KOPT-K1 (cell line): ENCODE measurements around the gene CACNA1F.

Source experiments
- H3K27ac ChIP-seq: fragments of 200-600 bp; sonication (generic); 2 replicates; pipeline ENCODE4 v1.5.1; 2016; ENCODE audit warnings: antibody characterized with exemption, mild to moderate bottlenecking, low read depth, low read length; ENCODE audit not compliant: poor library complexity, severe bottlenecking
- H3K36me3 ChIP-seq: fragments of 200-600 bp; sonication (generic); 2 replicates; pipeline ENCODE4 v1.5.1; 2017; ENCODE audit warnings: antibody characterized with exemption, mild to moderate bottlenecking, low read length, moderate library complexity; ENCODE audit not compliant: insufficient read depth
- H3K9me3 ChIP-seq: fragments of 200-600 bp; sonication (generic); 2 replicates; pipeline ENCODE4 v1.5.1; 2017; ENCODE audit warnings: antibody characterized with exemption, low read length, mild to moderate bottlenecking; ENCODE audit not compliant: insufficient read depth, poor library complexity, severe bottlenecking

CACNA1F gene

DNA sequence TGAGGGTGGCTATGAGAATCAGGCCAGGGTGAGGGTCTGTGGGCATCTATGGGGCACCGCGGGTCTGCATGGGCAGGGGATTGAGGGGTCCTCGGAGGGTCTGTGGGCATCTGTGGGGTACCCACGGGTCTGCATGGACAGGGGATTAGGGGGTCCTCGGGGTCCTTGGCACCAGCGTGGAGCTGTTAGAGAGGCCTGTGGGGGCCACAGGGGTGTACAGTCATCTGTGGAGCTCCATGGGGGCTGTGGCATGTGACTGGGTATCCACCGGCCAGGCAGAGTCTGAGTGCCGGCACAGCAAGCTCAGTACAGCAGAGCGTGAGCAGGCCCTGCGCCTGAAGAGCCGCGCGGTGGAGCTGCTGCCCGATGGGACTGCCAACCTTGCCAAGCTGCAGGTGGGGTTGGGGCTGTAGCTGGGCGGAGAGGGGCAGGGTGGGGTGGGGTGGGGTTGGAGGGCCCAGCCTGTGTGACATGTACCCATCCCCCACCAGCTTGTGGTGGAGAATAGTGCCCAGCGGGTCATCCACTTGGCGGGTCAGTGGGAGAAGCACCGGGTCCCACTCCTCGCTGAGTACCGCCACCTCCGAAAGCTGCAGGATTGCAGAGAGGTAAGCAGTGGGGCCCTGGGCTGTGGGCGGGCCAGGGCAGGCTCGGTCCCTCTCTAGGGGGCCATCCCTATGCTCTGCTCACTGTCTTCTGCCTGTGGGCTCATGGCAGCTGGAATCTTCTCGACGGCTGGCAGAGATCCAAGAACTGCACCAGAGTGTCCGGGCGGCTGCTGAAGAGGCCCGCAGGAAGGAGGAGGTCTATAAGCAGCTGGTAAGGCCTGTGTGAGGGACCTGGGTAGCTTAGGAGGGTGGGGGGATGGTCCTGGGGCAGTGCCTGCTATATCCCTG, 15.0 kb upstream of the CACNA1F start:
- H3K27ac ChIP-seq: no peak overlapping the region
- H3K36me3 ChIP-seq: peaks cover 32% of the 10 kb centered on the region; the same call in 1 of the 2 replicates
- no peaks in the 10 kb centered on the region for H3K9me3 ChIP-seq

DNA sequence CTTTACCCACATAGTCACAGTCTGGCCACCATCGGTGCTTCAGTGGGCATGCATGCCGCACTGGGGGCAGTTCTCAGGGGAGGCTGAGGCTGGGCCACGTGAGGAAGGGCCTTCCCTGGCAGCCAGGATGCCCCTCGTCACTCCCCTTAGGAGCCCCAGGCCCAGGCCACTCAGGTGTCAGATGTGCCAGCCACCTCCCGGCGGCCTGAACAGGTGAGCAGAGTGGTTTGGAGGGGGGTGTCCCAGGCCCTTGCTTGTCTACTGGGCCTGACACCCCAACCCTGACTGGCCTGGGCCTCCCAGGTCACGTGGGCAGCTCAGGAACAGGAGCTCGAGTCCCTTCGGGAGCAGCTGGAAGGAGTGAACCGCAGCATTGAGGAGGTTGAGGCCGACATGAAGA, 14.2 kb upstream of the CACNA1F start:
- H3K9me3 ChIP-seq: no peaks in the 10 kb centered on the region
- peaks cover 38% of the 10 kb centered on the region; the same call in 1 of the 2 replicates for H3K36me3 ChIP-seq
- no peak overlapping the region for H3K27ac ChIP-seq

DNA sequence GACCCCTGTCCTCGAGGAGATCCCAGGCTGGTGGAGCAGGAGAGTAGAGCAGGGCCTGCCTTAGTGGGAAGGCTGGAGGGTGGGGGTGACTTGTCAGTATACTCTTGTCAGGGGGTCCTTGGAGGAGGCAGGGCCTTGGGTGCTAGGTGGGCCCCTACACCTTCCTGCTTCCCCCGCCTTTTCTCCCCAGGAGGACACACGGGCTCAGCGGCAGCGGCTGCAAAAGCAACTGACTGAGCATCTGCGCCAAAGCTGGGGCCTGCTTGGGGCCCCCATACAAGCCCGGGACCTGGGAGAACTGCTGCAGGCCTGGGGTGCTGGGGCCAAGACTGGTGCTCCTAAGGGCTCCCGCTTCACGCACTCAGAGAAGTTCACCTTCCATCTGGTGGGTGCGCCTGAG, 13.4 kb upstream of the CACNA1F start:
- Histone ChIP-seq H3K27ac (no peak overlapping the region), H3K36me3 (peaks cover 38% of the 10 kb centered on the region; the same call in 1 of the 2 replicates), H3K9me3 (no peaks in the 10 kb centered on the region)

DNA sequence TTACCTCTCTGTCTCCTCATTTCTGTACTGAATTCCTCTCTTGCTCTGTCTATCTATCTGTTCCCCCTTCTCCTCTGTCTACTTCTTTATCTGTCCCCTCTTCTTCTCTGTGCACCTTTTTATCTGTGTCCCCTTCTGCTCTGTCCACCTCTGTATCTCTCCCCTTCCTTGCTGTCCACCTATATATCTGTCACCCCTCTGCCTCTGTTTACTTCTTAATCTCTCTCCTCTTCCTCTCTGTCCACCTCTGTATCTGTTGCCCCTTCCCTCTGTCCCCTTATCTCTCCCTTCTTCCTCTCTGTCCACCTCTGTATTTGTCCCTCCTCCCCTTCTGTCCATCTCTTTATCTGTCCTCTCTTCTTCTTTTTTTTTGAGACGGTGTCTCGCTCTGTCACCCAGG, 11.1 kb upstream of the CACNA1F start:
- peaks cover 38% of the 10 kb centered on the region; the same call in 1 of the 2 replicates for H3K36me3 ChIP-seq
- no peak overlapping the region for H3K27ac ChIP-seq
- H3K9me3 ChIP-seq: no peaks in the 10 kb centered on the region

DNA sequence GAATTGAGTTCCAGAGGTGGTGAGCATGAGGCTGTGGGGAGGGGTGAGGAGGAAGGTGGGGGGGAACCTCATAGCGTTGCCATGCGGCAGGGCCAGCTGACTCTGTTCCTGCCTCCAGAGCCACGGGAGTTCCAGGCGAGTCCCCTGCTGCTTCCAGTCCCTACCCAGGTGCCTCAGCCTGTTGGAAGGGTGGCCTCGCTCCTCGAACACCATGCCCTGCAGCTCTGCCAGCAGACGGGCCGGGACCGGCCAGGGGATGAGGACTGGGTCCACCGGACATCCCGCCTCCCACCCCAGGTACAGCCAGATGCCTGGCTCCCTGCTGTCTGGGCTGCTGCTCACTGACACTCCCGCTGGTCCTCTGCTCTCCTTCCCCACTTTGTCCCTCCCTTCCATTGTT, 10.0 kb upstream of the CACNA1F start:
- Histone ChIP-seq H3K36me3 (peaks cover 33% of the 10 kb centered on the region; the same call in 1 of the 2 replicates), H3K27ac (no peak overlapping the region), H3K9me3 (no peaks in the 10 kb centered on the region)

DNA sequence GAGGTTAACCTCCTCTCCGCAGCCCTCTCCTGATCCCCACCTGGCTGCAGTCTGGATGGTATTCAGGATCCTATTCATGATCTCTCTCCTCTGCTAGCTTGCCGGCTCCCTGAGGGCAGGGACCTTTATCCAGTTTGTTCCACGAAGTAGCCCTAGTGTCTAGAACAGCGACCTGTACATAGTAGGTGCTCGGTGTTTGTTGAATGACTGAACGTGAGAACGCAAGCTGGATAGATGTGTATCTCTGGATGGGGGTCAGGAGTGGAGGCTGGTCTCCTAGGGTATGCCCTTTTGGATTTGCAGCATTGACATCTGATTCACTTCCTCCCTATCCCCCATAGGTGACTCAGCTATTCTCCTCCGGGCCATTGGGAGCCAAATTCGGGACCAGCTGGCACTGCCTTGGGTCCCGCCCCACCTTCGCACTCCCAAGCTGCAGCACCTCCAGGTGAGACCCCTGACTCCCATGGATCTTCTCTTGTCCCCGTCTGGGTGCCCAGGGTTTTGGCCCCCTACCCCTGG, 9.5 kb upstream of the CACNA1F start:
- Histone ChIP-seq H3K9me3 (no peaks in the 10 kb centered on the region), H3K27ac (no peak overlapping the region), H3K36me3 (peaks cover 30% of the 10 kb centered on the region; the same call in 1 of the 2 replicates)

DNA sequence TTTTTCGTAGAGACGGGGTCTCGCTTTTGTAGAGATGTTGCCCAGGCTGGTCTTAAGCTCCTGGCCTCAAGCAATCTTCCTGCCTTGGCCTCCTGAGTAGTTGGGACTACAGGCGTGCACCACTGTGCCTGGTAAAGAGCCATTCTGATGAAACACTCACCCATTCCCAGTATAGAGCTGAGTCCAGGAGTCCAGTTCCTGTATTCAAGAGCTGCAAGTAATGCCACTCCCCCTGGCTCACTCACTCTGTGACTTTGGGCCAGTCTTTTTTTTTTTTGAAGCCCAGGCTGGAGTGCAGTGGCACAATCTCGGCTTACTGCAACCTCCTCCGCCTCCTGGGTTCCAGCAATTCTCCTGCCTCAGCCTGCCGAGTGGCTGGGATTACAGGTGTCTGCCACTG, 5.6 kb upstream of the CACNA1F start:
- Histone ChIP-seq H3K27ac (no peak overlapping the region), H3K36me3 (peaks cover 11% of the 10 kb centered on the region; the same call in 1 of the 2 replicates), H3K9me3 (no peaks in the 10 kb centered on the region)

DNA sequence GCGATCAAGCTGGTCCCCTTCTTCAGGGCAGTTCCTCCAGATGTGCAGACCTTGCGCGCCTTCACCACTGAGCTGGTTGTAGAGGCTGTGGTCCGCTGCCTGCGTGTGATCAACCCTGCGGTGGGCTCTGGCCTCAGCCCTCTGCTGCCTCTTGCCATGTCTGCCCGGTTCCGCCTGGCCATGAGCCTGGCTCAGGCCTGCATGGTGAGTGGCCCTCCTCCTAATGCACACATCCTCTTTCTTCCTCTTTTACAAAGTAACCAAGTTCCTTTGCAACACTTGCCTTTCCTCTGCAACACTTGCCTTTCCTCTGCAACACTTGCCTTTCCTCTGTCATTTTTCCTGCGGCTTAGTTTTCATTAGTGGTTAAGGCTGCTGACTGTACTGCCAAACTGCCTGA, 3.9 kb upstream of the CACNA1F start:
- Histone ChIP-seq H3K27ac (no peak overlapping the region), H3K9me3 (no peaks in the 10 kb centered on the region), H3K36me3 (no peaks in the 10 kb centered on the region)

DNA sequence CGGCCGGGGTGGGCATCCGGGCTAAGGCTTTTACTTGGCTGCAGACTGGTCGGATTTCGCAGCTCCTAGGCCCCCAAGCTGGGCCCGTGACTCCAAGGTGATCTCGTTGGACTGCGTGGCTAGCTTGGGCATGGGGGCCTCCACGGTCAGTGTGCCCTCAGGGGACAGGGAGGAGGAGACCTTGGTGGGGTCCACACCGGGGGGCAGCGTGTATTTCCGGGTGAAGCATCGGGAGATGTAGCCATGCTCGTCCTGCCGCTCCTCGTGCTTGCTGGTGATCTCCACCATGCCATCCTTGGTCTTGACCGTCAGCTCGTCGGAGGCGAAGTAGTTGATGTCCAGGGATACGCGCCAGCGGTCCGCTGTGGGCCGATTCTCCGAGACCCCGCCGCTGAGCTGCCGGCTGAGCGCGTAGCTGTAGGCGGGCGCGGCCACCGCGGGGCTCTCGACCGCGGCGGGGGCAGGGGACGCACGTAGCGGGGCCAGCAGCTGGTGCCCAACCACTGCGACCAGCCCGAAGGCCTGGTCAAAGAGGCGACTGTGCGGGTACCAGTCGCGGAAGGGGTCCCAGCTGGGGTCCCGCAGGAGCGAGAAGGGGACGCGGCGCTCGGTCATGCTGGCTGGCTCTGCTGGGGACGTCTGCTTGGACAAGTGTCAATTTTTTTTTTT, 881 bp upstream of the CACNA1F start:
- Histone ChIP-seq H3K27ac (no peak overlapping the region), H3K36me3 (no peaks in the 10 kb centered on the region), H3K9me3 (no peaks in the 10 kb centered on the region)

DNA sequence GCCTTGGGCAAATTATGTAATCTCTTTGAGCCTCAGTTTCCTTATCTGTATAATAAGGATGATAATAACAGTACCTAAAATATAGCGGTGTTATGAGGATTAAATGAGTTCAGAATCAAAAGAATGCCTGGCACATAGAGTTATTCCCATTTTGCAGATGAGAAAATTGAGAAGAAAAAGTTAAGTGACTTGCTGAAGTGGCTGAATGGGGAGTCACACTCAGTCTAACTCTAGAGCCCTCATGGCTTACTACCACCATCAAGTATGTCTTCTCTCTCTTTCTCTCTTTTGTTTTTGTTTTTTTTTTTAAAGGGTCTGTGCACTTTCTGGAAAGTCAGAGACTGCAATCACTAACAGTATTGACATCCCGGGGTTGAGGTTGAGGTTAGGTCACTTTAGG, 615 bp downstream of the CACNA1F start:
- H3K9me3 ChIP-seq: no peaks in the 10 kb centered on the region
- H3K36me3 ChIP-seq: no peaks in the 10 kb centered on the region
- no peak overlapping the region for H3K27ac ChIP-seq

DNA sequence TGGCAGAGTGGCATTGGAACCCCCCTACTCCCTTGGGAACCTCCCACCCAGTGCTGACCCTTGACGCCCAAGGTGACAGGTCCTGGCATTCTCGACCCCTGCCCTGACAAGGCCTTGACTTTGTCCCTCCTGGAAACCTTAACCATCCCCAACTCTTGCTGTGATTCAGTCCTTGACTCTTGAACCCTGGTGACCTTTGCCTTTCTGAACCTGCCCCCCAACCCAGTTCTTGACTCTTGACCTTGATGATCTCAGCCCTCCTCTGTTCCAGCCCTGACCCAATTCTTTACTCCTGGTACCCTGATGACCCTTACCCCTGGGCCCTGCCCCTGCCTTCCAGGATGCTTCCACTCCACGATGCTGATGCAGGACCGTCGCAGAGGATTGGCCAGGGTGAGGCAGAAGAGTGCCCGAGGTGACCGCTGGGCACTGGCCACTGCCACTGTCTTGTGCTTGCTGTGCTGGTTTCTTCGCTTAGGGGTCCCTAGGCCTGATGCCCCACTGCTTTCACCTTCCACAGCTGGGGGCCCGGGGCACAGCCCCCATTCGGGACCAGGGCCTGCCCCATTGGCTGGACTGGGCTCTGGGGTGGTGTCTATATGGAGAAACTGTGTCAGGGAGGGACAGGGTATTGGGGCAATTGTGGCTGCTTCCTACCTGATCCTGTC, 1.7 kb downstream of the CACNA1F start:
- no peaks in the 10 kb centered on the region for H3K36me3 ChIP-seq
- H3K27ac ChIP-seq: no peak overlapping the region
- no peaks in the 10 kb centered on the region for H3K9me3 ChIP-seq

DNA sequence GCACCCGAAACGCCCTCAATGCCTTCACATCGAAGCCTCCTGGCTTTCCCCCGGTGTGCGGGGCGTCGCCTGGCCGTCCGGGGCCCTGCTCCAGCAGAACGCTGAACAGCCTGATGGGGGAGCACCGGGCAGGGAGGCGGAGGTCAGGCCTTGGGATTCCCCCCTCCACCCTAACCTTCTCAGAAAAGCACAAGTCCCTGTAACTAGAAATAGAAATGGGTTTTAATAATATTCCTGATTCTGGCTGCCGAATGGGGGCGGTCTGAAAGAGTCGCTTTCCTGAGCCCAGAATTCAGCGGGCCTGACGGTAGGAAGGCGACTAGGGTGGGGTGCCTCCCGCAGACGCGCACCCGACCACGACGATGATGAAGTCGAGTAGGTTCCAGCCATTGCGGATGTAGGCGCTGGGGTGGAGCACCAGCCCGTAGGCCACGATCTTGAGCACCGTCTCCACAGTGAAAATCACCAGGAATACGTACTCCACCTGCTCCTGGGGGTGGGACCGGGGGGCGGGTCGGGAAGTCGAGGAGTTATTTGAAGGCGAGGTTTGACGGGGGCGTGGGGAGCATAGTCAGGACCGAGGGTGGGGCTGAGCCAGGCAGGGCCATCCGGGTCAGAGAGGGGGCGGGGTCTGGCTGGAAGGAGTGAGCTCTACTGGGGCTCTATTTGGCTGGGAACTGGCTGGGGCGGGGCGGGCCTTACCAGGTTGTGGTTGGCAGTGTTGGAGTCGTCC, 2.5 kb downstream of the CACNA1F start:
- Histone ChIP-seq H3K27ac (no peak overlapping the region), H3K9me3 (no peaks in the 10 kb centered on the region), H3K36me3 (no peaks in the 10 kb centered on the region)

DNA sequence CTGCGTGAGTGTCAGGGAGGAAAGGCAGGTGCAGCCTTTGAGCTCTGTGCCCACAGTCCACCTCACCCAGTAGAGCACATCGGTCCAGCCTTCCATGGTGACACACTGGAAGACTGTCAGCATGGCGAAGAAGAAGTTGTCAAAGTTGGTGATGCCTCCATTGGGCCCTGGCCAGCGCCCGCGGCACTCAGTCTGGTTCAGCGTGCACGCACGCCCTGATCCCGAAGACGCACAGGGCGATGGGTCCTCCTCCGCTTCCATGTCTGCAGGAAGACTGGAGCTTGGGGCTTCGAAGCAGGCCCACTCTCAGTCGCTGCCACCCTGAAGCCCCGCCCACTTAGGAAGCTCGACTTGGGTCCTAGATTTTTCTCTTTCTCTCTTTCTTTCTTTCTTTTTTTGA, 5.0 kb downstream of the CACNA1F start:
- Histone ChIP-seq H3K9me3 (no peaks in the 10 kb centered on the region), H3K36me3 (no peaks in the 10 kb centered on the region), H3K27ac (no peak overlapping the region)

DNA sequence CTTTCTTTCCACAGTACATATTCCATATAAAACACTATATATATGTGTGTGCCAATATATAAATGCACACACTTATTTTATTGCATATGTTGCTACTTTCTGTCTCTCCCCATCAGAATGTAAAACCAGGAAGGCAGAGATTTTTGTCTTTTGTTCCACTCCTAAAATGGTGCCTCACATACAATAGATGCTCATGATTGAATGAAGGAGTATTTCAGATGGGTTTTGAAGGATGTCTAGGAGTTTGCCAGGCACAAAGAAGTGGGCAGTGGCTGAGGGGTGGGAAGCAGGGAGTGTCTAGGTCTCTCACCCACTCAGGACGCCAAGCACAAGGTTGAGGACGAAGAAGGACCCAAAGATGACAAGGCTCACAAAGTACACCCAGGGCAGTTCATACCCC, 5.4 kb downstream of the CACNA1F start:
- no peak overlapping the region for H3K27ac ChIP-seq
- H3K36me3 ChIP-seq: no peaks in the 10 kb centered on the region

More for the DNA sequence above, 5.4 kb downstream of the CACNA1F start:
- no peaks in the 10 kb centered on the region for H3K9me3 ChIP-seq
